Measurements from ENCODE around the gene GALNT10.

GALNT10 gene

DNA sequence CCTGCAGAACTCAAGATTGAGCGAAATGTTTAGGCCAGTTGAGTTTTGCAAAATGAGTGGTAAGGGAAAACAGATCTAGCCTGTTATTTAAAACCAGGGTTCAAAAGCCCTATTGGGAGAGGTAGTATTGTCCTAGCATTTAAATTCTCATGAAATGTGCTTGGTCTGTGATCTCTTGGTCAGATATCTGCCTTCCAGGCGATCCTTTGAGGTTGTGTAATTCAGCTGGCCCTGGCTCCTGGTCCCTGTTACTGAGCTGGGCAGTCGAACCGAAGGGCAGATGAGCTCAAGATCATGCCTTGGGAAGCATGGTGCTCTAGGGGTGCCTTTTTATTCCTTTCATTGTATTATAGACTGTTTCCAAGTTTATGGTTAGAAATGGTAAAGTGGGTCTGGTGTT is 269.6 kb downstream of the GALNT10 start:
- no peak for DNase-seq (ENCODE audit: extremely low read depth, low read depth)
- TF ChIP-seq, protein P1, sequence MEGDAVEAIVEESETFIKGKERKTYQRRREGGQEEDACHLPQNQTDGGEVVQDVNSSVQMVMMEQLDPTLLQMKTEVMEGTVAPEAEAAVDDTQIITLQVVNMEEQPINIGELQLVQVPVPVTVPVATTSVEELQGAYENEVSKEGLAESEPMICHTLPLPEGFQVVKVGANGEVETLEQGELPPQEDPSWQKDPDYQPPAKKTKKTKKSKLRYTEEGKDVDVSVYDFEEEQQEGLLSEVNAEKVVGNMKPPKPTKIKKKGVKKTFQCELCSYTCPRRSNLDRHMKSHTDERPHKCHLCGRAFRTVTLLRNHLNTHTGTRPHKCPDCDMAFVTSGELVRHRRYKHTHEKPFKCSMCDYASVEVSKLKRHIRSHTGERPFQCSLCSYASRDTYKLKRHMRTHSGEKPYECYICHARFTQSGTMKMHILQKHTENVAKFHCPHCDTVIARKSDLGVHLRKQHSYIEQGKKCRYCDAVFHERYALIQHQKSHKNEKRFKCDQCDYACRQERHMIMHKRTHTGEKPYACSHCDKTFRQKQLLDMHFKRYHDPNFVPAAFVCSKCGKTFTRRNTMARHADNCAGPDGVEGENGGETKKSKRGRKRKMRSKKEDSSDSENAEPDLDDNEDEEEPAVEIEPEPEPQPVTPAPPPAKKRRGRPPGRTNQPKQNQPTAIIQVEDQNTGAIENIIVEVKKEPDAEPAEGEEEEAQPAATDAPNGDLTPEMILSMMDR (IDR thresholded peaks at IDR 0.05; ENCODE audit: low read depth, low read length) = no peak

DNA sequence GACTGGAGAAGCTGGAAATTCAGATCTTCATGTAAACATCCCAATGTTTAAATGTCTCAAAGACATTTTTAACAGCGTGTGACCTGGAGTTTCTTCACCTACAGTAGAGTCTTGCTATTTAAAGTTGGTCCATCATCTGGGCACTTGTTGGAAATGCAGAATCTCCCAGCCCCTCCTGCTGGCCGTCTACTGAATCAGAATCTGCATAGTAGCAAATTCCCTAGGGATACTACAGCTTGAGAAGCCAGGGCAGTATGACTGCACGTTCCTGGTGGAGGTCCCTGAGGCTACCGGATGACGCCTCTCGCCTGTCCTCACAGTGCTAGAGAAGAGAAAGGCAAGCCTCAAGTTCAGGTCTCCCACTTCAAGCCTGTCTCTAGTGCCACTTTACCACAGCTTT is 271.0 kb downstream of the GALNT10 start:
- TF ChIP-seq, protein P1 (IDR thresholded peaks at IDR 0.05; ENCODE audit: low read depth, low read length) = peak; percentile 7
- DNase-seq (ENCODE audit: extremely low read depth, low read depth) = no peak

DNA sequence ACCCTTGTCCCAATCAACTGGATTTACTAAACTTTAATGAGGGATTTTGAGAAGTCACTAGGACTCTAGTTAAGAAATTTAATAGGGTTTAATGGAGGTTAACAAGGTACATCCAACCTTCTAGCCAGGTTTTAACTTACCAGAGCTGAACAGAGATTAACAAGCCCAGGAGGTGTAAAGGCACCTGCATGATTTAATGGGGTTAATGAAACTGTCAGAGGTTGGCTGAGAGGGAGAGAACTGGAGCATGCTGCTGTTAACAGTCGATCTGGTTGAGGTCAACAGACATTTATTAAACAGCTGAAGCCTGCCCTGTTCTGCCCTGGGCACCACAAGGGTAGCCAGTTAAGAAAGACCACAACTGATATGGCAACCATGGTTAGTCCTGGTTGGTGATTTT is 273.9 kb downstream of the GALNT10 start:
- no peak for DNase-seq (ENCODE audit: extremely low read depth, low read depth)
- TF ChIP-seq, protein P1 (IDR thresholded peaks at IDR 0.05; ENCODE audit: low read depth, low read length) = no peak

DNA sequence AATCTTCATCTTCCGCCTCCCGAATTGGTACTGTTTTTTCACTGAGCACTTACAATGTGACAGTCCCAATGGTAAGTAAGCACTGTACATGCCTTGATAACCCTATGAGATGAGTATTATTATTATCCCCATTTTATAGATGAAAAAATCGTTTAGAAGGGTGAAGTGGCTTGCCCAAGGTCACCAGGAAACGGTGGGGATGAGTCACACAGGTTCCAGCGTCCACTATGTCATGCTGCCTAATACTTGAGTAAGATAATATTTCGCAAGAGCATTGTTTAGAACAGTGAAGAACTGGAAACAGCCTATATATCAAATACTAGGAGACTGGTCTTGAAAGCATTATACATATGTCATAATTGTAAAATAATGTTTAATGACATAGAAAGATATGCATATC is 274.6 kb downstream of the GALNT10 start:
- no peak for DNase-seq (ENCODE audit: extremely low read depth, low read depth)
- TF ChIP-seq, protein P1 (IDR thresholded peaks at IDR 0.05; ENCODE audit: low read depth, low read length) = no peak

DNA sequence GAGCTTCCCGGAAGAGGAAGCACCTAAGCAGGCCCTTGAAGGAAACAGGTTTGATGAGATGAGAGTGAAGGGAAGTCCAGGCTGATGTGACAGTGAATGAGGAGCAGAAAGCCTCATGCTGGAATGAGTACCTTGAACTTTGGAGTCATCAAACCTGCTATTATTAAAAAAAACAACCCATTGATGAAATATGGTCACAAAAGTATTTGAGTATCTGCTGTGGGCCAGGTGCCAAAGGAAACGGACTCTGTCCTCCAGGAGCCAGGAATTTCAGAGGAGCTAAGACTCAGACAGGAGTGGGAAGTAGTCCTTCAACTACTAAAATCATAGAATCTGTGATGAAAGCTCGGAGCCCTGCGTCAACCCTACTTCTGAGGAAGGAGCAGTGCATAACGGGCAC is 275.6 kb downstream of the GALNT10 start:
- no peak for DNase-seq (ENCODE audit: extremely low read depth, low read depth)
- TF ChIP-seq, protein P1 (IDR thresholded peaks at IDR 0.05; ENCODE audit: low read depth, low read length) = no peak

DNA sequence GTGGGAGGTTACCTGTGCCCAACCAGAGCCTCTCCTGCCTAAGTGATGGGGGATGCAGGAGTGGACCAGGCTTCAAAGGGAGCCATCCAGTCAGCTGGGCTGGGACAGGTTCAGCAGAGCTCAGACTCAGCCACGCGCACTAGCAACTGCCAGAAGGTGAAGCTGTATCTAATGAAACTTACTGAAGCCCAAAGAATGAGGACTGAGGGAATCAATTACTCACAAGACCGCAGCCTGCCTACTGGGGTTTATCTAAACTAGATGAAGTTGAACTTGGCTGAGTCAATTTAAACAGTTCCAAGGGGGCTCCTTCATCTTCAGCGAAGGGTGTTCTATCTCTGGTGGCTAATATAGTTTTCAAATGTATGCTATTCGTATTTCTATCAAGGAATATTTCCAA is 276.1 kb downstream of the GALNT10 start:
- TF ChIP-seq, protein P1 (IDR thresholded peaks at IDR 0.05; ENCODE audit: low read depth, low read length) = no peak
- no peak for DNase-seq (ENCODE audit: extremely low read depth, low read depth)

DNA sequence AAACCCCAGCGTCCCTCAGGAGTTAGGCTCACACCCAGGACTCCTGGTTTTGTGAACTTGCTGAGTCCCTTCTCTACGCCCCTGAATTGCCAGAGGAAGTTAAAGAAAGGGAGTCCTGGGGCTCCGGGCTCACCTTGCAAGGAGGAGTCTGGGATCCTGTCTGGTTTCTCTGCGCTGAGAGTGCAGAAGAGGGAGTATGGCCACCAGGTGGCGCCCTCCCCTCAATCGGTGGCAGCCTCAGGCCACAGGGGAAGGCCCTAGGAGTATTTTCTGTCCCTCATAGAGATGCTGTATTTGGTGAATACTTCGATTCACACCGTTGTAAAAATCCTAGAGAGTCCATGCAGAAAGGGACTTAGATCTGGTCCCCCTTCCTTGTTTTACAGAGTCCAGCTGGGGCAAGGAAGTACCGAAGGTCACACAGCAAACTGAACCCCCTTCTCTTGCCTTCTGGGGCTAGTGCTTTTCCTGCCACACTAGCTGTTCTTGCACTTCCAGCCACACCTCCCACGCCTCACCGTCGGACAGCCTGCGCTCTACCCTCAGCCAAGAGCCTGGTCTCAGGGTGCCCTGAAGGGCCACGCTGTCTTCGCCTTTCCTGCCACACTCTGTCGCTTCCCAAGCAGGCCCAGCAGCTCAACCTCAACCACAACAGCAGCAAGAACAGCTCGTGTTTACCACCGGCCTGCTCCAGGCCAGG is 277.3 kb downstream of the GALNT10 start:
- TF ChIP-seq, protein P1 (IDR thresholded peaks at IDR 0.05; ENCODE audit: low read depth, low read length) = peak; percentile 95
- DNase-seq (ENCODE audit: extremely low read depth, low read depth) = no peak
